ENCODE data around the gene BMAL1. TPM values are rescaled to one million over a fixed set of nuclear protein-coding genes. Genes with fewer than 3 reads are reported as not detected.

BMAL1 gene
- total and polyA plus RNA-seq, 11 donors, result 5.7 to 18.2 (median 11.7) TPM

- H3K27me3 ChIP-seq, result peaks cover 0 to 4% (median 0%) of the 10 kb centered on the region in 9 donors
- 91 to 94% (median 93%) methylated on average over 2 of the region's 2 CpGs for WGBS, 4 donors
- H3K4me3 ChIP-seq, result no peak overlapping the region
- ATAC-seq (no peak), DNase-seq (no peak)
- TF ChIP-seq CTCF (IDR thresholded peaks at IDR 0.05), result no peak
- TF ChIP-seq POLR2A (IDR thresholded peaks at IDR 0.05), result no peak
- H3K9me3 ChIP-seq, result no peaks in the 10 kb centered on the region
- no peak overlapping the region for H3K27ac ChIP-seq
- H3K4me1 ChIP-seq, result peaks cover 0 to 6% (median 0%) of the 10 kb centered on the region in 12 donors
- intact Hi-C loops (cut with DNase I), result no loop called here
- H3K36me3 ChIP-seq, result no peaks in the 10 kb centered on the region
Observed at GRCh38 chr11:13249177-13249576, 28.4 kb upstream of the BMAL1 start.

GRCh38 chr11:13249992-13250391 lies 27.6 kb upstream of the BMAL1 start:
- Histone ChIP-seq H3K36me3 (no peaks in the 10 kb centered on the region), H3K27ac (no peak overlapping the region), H3K27me3 (no peaks in the 10 kb centered on the region), H3K4me1 (peaks cover 0 to 6% (median 0%) of the 10 kb centered on the region in 12 donors), H3K4me3 (no peak overlapping the region), H3K9me3 (no peaks in the 10 kb centered on the region)
- DNase-seq, result no peak
- TF ChIP-seq CTCF (IDR thresholded peaks at IDR 0.05), result peak in 3 of 12 donors; percentile 8 to 22 (median 13)
- TF ChIP-seq POLR2A (IDR thresholded peaks at IDR 0.05), result no peak
- 28 to 47% (median 41%) methylated on average over 2 of the region's 2 CpGs for WGBS, 4 donors
- intact Hi-C loops (cut with DNase I), result no loop called here
- no peak for ATAC-seq

GRCh38 chr11:13251966-13252365 lies 25.6 kb upstream of the BMAL1 start:
- no peak overlapping the region for H3K4me3 ChIP-seq
- DNase-seq (no peak), ATAC-seq (no peak)
- WGBS, 4 donors, result 88 to 96% (median 95%) methylated on average over 2 of the region's 2 CpGs
- TF ChIP-seq POLR2A (IDR thresholded peaks at IDR 0.05) (no peak), CTCF (IDR thresholded peaks at IDR 0.05) (no peak)
- H3K4me1 ChIP-seq, result peaks cover 0 to 6% (median 0%) of the 10 kb centered on the region in 12 donors
- intact Hi-C loops (cut with DNase I), result no loop called here
- no peaks in the 10 kb centered on the region for H3K36me3 ChIP-seq
- H3K9me3 ChIP-seq, result no peaks in the 10 kb centered on the region
- H3K27me3 ChIP-seq, result no peaks in the 10 kb centered on the region
- no peak overlapping the region for H3K27ac ChIP-seq

DNA sequence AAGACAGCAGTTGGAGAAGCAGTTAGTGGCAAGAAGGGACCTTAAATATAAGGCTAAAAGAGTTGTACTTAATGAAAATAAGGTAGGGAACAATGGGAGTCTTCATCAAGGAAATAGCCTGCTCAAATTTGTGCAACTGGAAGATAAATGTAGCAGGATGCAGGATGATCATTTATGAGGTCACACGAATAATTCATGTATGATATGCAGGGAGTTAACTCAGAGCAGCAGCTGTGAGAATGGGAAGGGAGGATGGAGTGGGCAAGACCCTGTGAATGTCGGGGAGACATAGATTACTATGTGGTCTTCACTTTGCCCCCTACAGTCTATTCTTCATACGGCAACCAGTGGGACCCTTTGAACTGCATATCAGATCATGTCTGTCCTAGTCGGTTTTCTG lies 25.2 kb upstream of the BMAL1 start:
- TF ChIP-seq POLR2A (IDR thresholded peaks at IDR 0.05) (no peak), CTCF (IDR thresholded peaks at IDR 0.05) (no peak)
- no peak for DNase-seq
- peaks cover 0 to 6% (median 0%) of the 10 kb centered on the region in 12 donors for H3K4me1 ChIP-seq
- WGBS, 4 donors, result 80 to 88% (median 82%) methylated on average over 4 of the region's 4 CpGs
- no peaks in the 10 kb centered on the region for H3K36me3 ChIP-seq
- no peak for ATAC-seq
- H3K4me3 ChIP-seq, result no peak overlapping the region
- intact Hi-C loops (cut with DNase I), result no loop called here
- H3K27me3 ChIP-seq, result no peaks in the 10 kb centered on the region
- no peak overlapping the region for H3K27ac ChIP-seq
- no peaks in the 10 kb centered on the region for H3K9me3 ChIP-seq
